Endothelial cell of umbilical vein (primary cell): Measurements from ENCODE around the gene COX5A. TPM values are rescaled to one million over a fixed set of nuclear protein-coding genes. Genes with fewer than 3 reads are reported as not detected.

ENCODE experiments used
- BruUV-seq: library from RNA; stranded (reverse); fragments of 400-500 nt; replicated peaks from 2 replicates; lab custom pipeline; 2021; lab: Mats Ljungman, UMichigan
- CTCF ChIA-PET: fragments of 300-600, 350-600 bp; sonication (Branson Sonifier 250); formaldehyde crosslinking; loops from one replicate; lab custom pipeline; 2021; ENCODE audit warnings: antibody characterized with exemption, inconsistent platforms; lab: Charles Lee
- POLR2A ChIA-PET: fragments of 300-600, 350-600 bp; sonication (Branson Sonifier 250); formaldehyde crosslinking; loops from one replicate; lab custom pipeline; 2021; ENCODE audit warnings: antibody characterized with exemption, inconsistent platforms; lab: Charles Lee
- DNase-seq: peaks from one replicate; pipeline ENCODE4 v3.0.0-alpha.2; 2011; ENCODE audit warnings: low read depth, low spot score
- FAIRE-seq: peaks from 2 replicates; lab custom pipeline; 2011; peaks lifted over from hg19 to GRCh38; lab: Jason Lieb, UNC
- H2AFZ ChIP-seq: 2 replicates; pipeline ENCODE4 v1.6.0; 2012; ENCODE audit warnings: low read depth, low read length, control low read depth, inconsistent platforms
- H3K27ac ChIP-seq: 2 replicates; pipeline ENCODE4 v1.5.1; 2011; ENCODE audit warnings: low read depth, mild to moderate bottlenecking, control low read depth, low read length, moderate library complexity; ENCODE audit not compliant: insufficient read depth
- H3K27me3 ChIP-seq, 2 experiments: 2 replicates each; pipeline versions ENCODE4 v1.6.0 to v1.6.1; 2011; ENCODE audit warnings: low read length in 2 of 2, mixed read lengths in 1 of 2; ENCODE audit not compliant: control insufficient read depth in 2 of 2, insufficient read depth in 2 of 2
- H3K36me3 ChIP-seq, 2 experiments: 2 replicates in 1 of 2; 3 replicates in 1 of 2; pipeline ENCODE4 v1.5.1; 2011; ENCODE audit warnings: low read length in 2 of 2, mild to moderate bottlenecking in 1 of 2, moderate library complexity in 1 of 2; ENCODE audit not compliant: control insufficient read depth in 2 of 2, insufficient read depth in 2 of 2; ENCODE audit errors: extremely low read depth in 1 of 2
- H3K4me1 ChIP-seq: 3 replicates; pipeline ENCODE4 v1.5.1; 2011; ENCODE audit warnings: mild to moderate bottlenecking, low read length; ENCODE audit not compliant: control insufficient read depth, insufficient read depth; ENCODE audit errors: extremely low read depth
- H3K4me2 ChIP-seq: 2 replicates; pipeline ENCODE4 v1.6.1; 2011; ENCODE audit warnings: low read length, control low read depth, mixed read lengths; ENCODE audit not compliant: insufficient read depth
- H3K4me3 ChIP-seq, 3 experiments: fragments of 200-600 bp in 1 of 3; sonication (generic), shearing (Covaris generic) in 1 of 3; replicated peaks in 1 of 3; 2 replicates each; pipeline ENCODE4 v1.5.1; 2011 to 2016; ENCODE audit warnings: control low read depth in 3 of 3, low read length in 3 of 3, mild to moderate bottlenecking in 2 of 3, inconsistent platforms in 1 of 3, low read depth in 1 of 3, moderate library complexity in 1 of 3; ENCODE audit not compliant: insufficient read depth in 1 of 3
- H3K79me2 ChIP-seq: 2 replicates; pipeline ENCODE4 v1.6.0; 2012; ENCODE audit warnings: low read length, inconsistent platforms; ENCODE audit not compliant: control insufficient read depth, insufficient read depth
- H3K9ac ChIP-seq: replicated peaks from 2 replicates; pipeline ENCODE3; 2011; ENCODE audit warnings: low read length, control low read depth; ENCODE audit not compliant: insufficient read depth; ENCODE audit errors: extremely low read depth
- H3K9me1 ChIP-seq: replicated peaks from 3 replicates; pipeline ENCODE4 v1.6.0; 2011; ENCODE audit warnings: mild to moderate bottlenecking, low read length; ENCODE audit not compliant: control insufficient read depth, insufficient read depth; ENCODE audit errors: extremely low read depth
- H3K9me3 ChIP-seq: replicated peaks from 2 replicates; pipeline ENCODE4 v1.5.1; 2012; ENCODE audit warnings: low read length, inconsistent platforms; ENCODE audit not compliant: control insufficient read depth, insufficient read depth
- H4K20me1 ChIP-seq: replicated peaks from 2 replicates; pipeline ENCODE3; 2011; ENCODE audit warnings: mild to moderate bottlenecking, low read length; ENCODE audit not compliant: control insufficient read depth, insufficient read depth; ENCODE audit errors: extremely low read depth
- EZH2 ChIP-seq: IDR thresholded peaks from 2 replicates; pipeline ENCODE4 v1.6.1; 2012; ENCODE audit warnings: borderline replicate concordance, low read depth, mild to moderate bottlenecking, moderate library complexity, low read length, inconsistent platforms; ENCODE audit not compliant: severe bottlenecking
- FOS ChIP-seq: IDR thresholded peaks from 2 replicates; pipeline ENCODE4 v1.6.1; 2011; ENCODE audit warnings: mild to moderate bottlenecking, low read length, moderate library complexity, borderline replicate concordance; ENCODE audit not compliant: insufficient read depth
- GATA2 ChIP-seq: IDR thresholded peaks from 2 replicates; pipeline ENCODE4 v1.7.0; 2011; ENCODE audit warnings: low read depth, mild to moderate bottlenecking, moderate library complexity, mixed read lengths, low read length; ENCODE audit not compliant: insufficient read length, insufficient read depth
- JUN ChIP-seq: IDR thresholded peaks from 2 replicates; pipeline ENCODE4 v1.6.1; 2011; ENCODE audit warnings: borderline replicate concordance, low read depth; ENCODE audit not compliant: insufficient read length, insufficient read depth
- MYC ChIP-seq: IDR thresholded peaks from one replicate; pipeline ENCODE4 v1.6.1; 2011; ENCODE audit warnings: mild to moderate bottlenecking, low read depth, low read length
- POLR2A ChIP-seq: IDR thresholded peaks from 2 replicates; pipeline ENCODE4 v1.6.1; 2012; ENCODE audit warnings: low read depth, mild to moderate bottlenecking, control low read depth, low read length
- POLR2AphosphoS5 ChIP-seq: IDR thresholded peaks from 2 replicates; pipeline ENCODE4 v1.6.1; 2012; ENCODE audit warnings: low read depth, mild to moderate bottlenecking, control low read depth, low read length, moderate library complexity; ENCODE audit not compliant: insufficient read depth
- dilution Hi-C: fragments of 300-500 bp; cut with MboI; formaldehyde crosslinking; loops from one replicate; pipeline ENCODE4 v1.15.0; 2019; ENCODE audit warnings: low sequenced_read_pairs; ENCODE audit not compliant: extremely low pct_ligation_motif_present
- intact Hi-C: fragments of 100-400 bp; cut with micrococcal nuclease; formaldehyde crosslinking; loops from one replicate; pipeline ENCODE4 v1.10.0; 2022
- polyA plus RNA-seq, 4 experiments: library from polyadenylated mRNA; depleted of rRNA in 3 of 4; stranded (reverse) in 3 of 4; unstranded in 1 of 4; fragments of >200 nt; gene quantifications; 2 replicates each; pipeline versions ENCODE4 v1.2.1 to v1.2.3, GENCODE V29; 2011 to 2012; ENCODE audit warnings: missing spikeins in 1 of 4
- total RNA-seq: library from RNA; stranded (reverse); gene quantifications from 2 replicates; pipeline ENCODE4 v1.2.3, GENCODE V29; 2021
- TF ChIP-seq, protein P1 (sequence below): IDR thresholded peaks from 2 replicates; pipeline ENCODE4 v1.6.1; 2011; ENCODE audit not compliant: insufficient read depth, insufficient read length
- TF ChIP-seq, protein P2 (sequence below), 2 donors: IDR thresholded peaks; 1 replicate in 1 of 2; 2 replicates in 1 of 2; pipeline ENCODE4 v1.5.1; 2011; ENCODE audit warnings: low read length in 2 of 2, mild to moderate bottlenecking in 2 of 2, moderate library complexity in 2 of 2, control low read depth in 1 of 2, inconsistent platforms in 1 of 2, low read depth in 1 of 2; ENCODE audit not compliant: insufficient read depth in 1 of 2; ENCODE audit errors: extremely low read depth in 1 of 2

The COX5A gene
- total and polyA plus RNA-seq, 2 donors (not counting 3 experiments of a cell fraction or from before 2014, with no cell fraction given), result 134 to 220 TPM

DNA sequence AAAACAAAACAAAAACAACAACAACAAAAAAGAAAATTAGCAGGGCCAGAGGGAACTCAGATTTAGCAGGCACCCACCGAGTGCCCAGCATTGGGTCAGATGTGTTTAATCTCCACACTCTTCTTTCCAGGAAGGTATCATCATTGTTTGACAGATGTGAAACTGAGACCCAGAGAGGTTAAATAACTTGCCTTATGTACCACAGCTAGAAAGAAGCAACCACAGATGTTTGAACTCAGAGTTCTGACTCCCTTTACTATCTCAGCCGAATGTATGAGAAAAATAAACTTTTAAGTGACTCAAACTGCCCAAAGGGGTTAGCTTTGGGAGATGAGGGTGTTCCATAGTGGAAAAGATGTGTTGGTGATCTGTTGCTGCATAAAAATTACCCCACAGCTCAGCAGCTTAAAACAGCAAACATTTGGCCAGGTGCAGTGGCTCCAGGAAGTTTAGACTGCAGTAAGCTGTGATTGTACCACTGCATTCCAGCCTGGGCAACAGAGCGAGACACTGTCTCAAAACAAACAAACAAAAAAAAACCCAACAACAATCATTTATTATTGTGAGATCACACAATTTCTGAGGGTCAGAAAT is 23.2 kb upstream of the COX5A start:
- no peak for DNase-seq
- H3K9ac ChIP-seq, result peak overlapping the region; percentile 65
- H3K9me3 ChIP-seq, result no peaks in the 10 kb centered on the region
- peak overlapping the region; percentile 54 for H3K4me2 ChIP-seq
- no peaks in the 10 kb centered on the region for H3K36me3 ChIP-seq
- no peaks in the 10 kb centered on the region for H3K9me1 ChIP-seq
- intact Hi-C loops, result loop anchor here (1.0 to 5.0 kb wide), 2 partner anchors 27 to 491 kb away; partner anchors contain the start of gene SIN3A
- peaks cover under 1% of the 10 kb centered on the region for H3K79me2 ChIP-seq
- no peak for FAIRE-seq
- H3K4me1 ChIP-seq, result peaks cover 55% of the 10 kb centered on the region
- TSS peak; percentile 66 for BruUV-seq
- ChIA-PET POLR2A (interaction anchor here (0.6 kb wide), 1 partner anchor 10 kb away, joined by 4 read pairs; no protein-coding TSS in a partner anchor), CTCF (interaction anchor here (0.7 to 3.6 kb wide), 7 partner anchors 10 to 243 kb away, joined by 3 to 22 read pairs (median 4); partner anchors contain the start of gene SCAMP5)
- TF ChIP-seq MYC (no peak), JUN (no peak), FOS (no peak), GATA2 (no peak), POLR2A (no peak), EZH2 (no peak), POLR2AphosphoS5 (no peak)
- TF ChIP-seq, protein P1, sequence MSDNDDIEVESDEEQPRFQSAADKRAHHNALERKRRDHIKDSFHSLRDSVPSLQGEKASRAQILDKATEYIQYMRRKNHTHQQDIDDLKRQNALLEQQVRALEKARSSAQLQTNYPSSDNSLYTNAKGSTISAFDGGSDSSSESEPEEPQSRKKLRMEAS, result no peak
- TF ChIP-seq, protein P2, sequence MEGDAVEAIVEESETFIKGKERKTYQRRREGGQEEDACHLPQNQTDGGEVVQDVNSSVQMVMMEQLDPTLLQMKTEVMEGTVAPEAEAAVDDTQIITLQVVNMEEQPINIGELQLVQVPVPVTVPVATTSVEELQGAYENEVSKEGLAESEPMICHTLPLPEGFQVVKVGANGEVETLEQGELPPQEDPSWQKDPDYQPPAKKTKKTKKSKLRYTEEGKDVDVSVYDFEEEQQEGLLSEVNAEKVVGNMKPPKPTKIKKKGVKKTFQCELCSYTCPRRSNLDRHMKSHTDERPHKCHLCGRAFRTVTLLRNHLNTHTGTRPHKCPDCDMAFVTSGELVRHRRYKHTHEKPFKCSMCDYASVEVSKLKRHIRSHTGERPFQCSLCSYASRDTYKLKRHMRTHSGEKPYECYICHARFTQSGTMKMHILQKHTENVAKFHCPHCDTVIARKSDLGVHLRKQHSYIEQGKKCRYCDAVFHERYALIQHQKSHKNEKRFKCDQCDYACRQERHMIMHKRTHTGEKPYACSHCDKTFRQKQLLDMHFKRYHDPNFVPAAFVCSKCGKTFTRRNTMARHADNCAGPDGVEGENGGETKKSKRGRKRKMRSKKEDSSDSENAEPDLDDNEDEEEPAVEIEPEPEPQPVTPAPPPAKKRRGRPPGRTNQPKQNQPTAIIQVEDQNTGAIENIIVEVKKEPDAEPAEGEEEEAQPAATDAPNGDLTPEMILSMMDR (IDR thresholded peaks at IDR 0.05; ENCODE audit: extremely low read depth in 1 of 2, insufficient read depth in 1 of 2, low read depth in 1 of 2, low read length in 2 of 2), result no peak
- peak overlapping the region; percentile 68 for H3K27ac ChIP-seq
- H3K4me3 ChIP-seq, result no peak overlapping the region
- dilution Hi-C loops, result no loop called here
- no peaks in the 10 kb centered on the region for H4K20me1 ChIP-seq
- H3K27me3 ChIP-seq, result peaks cover 0 to 3% of the 10 kb centered on the region in 2 experiments
- peak overlapping the region; percentile 52 for H2AFZ ChIP-seq
